GM19452 (cell line): Measurements from ENCODE around the gene ROCK2.

Experiments used
- ATAC-seq: cut with Tn5 transposase; IDR thresholded peaks from one replicate; pipeline ENCODE4 v1.9.1; 2021; ENCODE audit not compliant: unreplicated experiment

ROCK2 gene

GRCh38 chr2:11158916-11159573 lies 185.4 kb downstream of the ROCK2 start:
- ATAC-seq, result no peak

GRCh38 chr2:11157731-11158130 lies 186.7 kb downstream of the ROCK2 start:
- ATAC-seq, result no peak

GRCh38 chr2:11157296-11157695 lies 187.1 kb downstream of the ROCK2 start:
- ATAC-seq, result no peak

GRCh38 chr2:11156396-11157075 lies 187.9 kb downstream of the ROCK2 start:
- no peak for ATAC-seq

- ATAC-seq, result peak; percentile 87
Measured at GRCh38 chr2:11155381-11156035, 188.9 kb downstream of the ROCK2 start, which contains the start of gene SLC66A3. TSS of gene SLC66A3 (plus strand) at chr2:11155467. CDS start at chr2:11155547, 80 bp downstream.

- peak; percentile 44 for ATAC-seq
Measured at GRCh38 chr2:11154923-11155380, 189.5 kb downstream of the ROCK2 start.

GRCh38 chr2:11154016-11154922 lies 190.2 kb downstream of the ROCK2 start:
- ATAC-seq, result peak; percentile 17

- ATAC-seq, result no peak
Measured at GRCh38 chr2:11152591-11152990, 191.8 kb downstream of the ROCK2 start.

- ATAC-seq, result no peak
Measured at GRCh38 chr2:11147263-11147662, 197.2 kb downstream of the ROCK2 start.

- ATAC-seq, result no peak
Measured at GRCh38 chr2:11146076-11146475, 198.4 kb downstream of the ROCK2 start.

- no peak for ATAC-seq
Measured at GRCh38 chr2:11145350-11145749, 199.1 kb downstream of the ROCK2 start.

GRCh38 chr2:11144738-11145079 lies 199.7 kb downstream of the ROCK2 start:
- no peak for ATAC-seq

- ATAC-seq, result no peak
Measured at GRCh38 chr2:11144077-11144737, 200.2 kb downstream of the ROCK2 start.

- no peak for ATAC-seq
Measured at GRCh38 chr2:11142987-11143386, 201.4 kb downstream of the ROCK2 start.

- ATAC-seq, result no peak
Measured at GRCh38 chr2:11142330-11142729, 202.1 kb downstream of the ROCK2 start.

- ATAC-seq, result no peak
Measured at GRCh38 chr2:11141319-11141718, 203.1 kb downstream of the ROCK2 start.

GRCh38 chr2:11140492-11140891 lies 203.9 kb downstream of the ROCK2 start:
- ATAC-seq, result no peak

- ATAC-seq, result no peak
Measured at GRCh38 chr2:11134349-11134748, 210.1 kb downstream of the ROCK2 start.

GRCh38 chr2:11133936-11134320 lies 210.5 kb downstream of the ROCK2 start:
- no peak for ATAC-seq

GRCh38 chr2:11133238-11133935 lies 211.0 kb downstream of the ROCK2 start:
- ATAC-seq, result no peak
